Lower lobe of right lung (tissue), 2 donors: ENCODE measurements around the gene BACH1. TPM values are rescaled to one million over a fixed set of nuclear protein-coding genes. Genes with fewer than 3 reads are reported as not detected.

Experiments
- ATAC-seq, 2 donors: fragments of 200-7000 bp; cut with Tn5 transposase; one replicate each; pipeline ENCODE4 v1.9.1; 2020 to 2022; ENCODE audit warnings: mild to moderate bottlenecking in 2 of 2, moderate library complexity in 2 of 2
- DNase-seq: peaks from one replicate; pipeline ENCODE4 v3.0.0-alpha.2; 2020
- H3K27ac ChIP-seq: fragments of 200-600 bp; one replicate; pipeline ENCODE4 v1.8.0; 2022
- H3K27me3 ChIP-seq: fragments of 200-600 bp; one replicate; pipeline ENCODE4 v1.8.0; 2022; ENCODE audit warnings: low read depth
- H3K36me3 ChIP-seq: fragments of 200-600 bp; one replicate; pipeline ENCODE4 v1.8.0; 2022; ENCODE audit warnings: mild to moderate bottlenecking
- H3K4me1 ChIP-seq: fragments of 200-600 bp; one replicate; pipeline ENCODE4 v1.8.0; 2022
- H3K4me3 ChIP-seq: fragments of 200-600 bp; one replicate; pipeline ENCODE4 v1.8.0; 2022; ENCODE audit warnings: mild to moderate bottlenecking
- H3K9me3 ChIP-seq: fragments of 200-600 bp; one replicate; pipeline ENCODE4 v1.8.0; 2022
- CTCF ChIP-seq: fragments of 200-600 bp; IDR thresholded peaks from one replicate; pipeline ENCODE4 v1.8.0; 2022; ENCODE audit warnings: antibody characterized with exemption, mild to moderate bottlenecking
- intact Hi-C: fragments of 100-400 bp; cut with DNase I; formaldehyde crosslinking; loops from one replicate; pipeline ENCODE4 v1.11.0; 2022
- total RNA-seq: library from RNA; stranded (reverse); fragmentation: NEBNext Ultra II Directional; extraction: Animal tissue kit (Norgen Biotek cat#: 25700); gene quantifications from one replicate; pipeline ENCODE4 v1.2.1, GENCODE V29; 2021
- donor health status: DM: no; HTN: yes; CAD: no; lungs with severe emphysema.

The BACH1 gene
- total RNA-seq, 1 donor from 2014 or later, result 148 TPM

GRCh38 chr21:29299916-29300806 is 1.4 kb downstream of the BACH1 start:
- peak; percentile 79 for DNase-seq

GRCh38 chr21:29300807-29301138 is 2.1 kb downstream of the BACH1 start:
- intact Hi-C loops, result no loop called here

More at GRCh38 chr21:29299916-29300806, 1.4 kb downstream of the BACH1 start:
- intact Hi-C loops, result no loop called here
- Histone ChIP-seq H3K4me1 (peaks cover 60% of the 10 kb centered on the region), H3K27ac (peak overlapping the region; percentile 93), H3K27me3 (no peaks in the 10 kb centered on the region), H3K4me3 (peak overlapping the region; percentile 81), H3K9me3 (no peaks in the 10 kb centered on the region), H3K36me3 (no peaks in the 10 kb centered on the region)
- peak; percentile 72 to 77 for ATAC-seq
- no peak for TF ChIP-seq CTCF

GRCh38 chr21:29301691-29302090 is 3.0 kb downstream of the BACH1 start:
- no peak for ATAC-seq
- no peak for TF ChIP-seq CTCF
- peak overlapping the region; percentile 81 for H3K4me3 ChIP-seq

More at GRCh38 chr21:29300807-29301138, 2.1 kb downstream of the BACH1 start:
- Histone ChIP-seq H3K27me3 (no peaks in the 10 kb centered on the region), H3K36me3 (no peaks in the 10 kb centered on the region), H3K27ac (peak overlapping the region; percentile 93), H3K9me3 (no peaks in the 10 kb centered on the region), H3K4me3 (peak overlapping the region; percentile 81), H3K4me1 (peaks cover 66% of the 10 kb centered on the region)
- no peak for TF ChIP-seq CTCF
- DNase-seq, result no peak
- no peak for ATAC-seq

GRCh38 chr21:29302359-29302875 is 3.7 kb downstream of the BACH1 start:
- peak overlapping the region; percentile 81 for H3K4me3 ChIP-seq
- ATAC-seq, result no peak

More at GRCh38 chr21:29301691-29302090, 3.0 kb downstream of the BACH1 start:
- Histone ChIP-seq H3K27me3 (no peaks in the 10 kb centered on the region), H3K36me3 (no peaks in the 10 kb centered on the region), H3K27ac (peak overlapping the region; percentile 38), H3K9me3 (no peaks in the 10 kb centered on the region), H3K4me1 (peaks cover 69% of the 10 kb centered on the region)
- intact Hi-C loops, result no loop called here
- no peak for DNase-seq

GRCh38 chr21:29303288-29303687 is 4.6 kb downstream of the BACH1 start:
- ATAC-seq (no peak), DNase-seq (no peak)
- no peaks in the 10 kb centered on the region for H3K9me3 ChIP-seq
- no peak for TF ChIP-seq CTCF
- no peak overlapping the region for H3K27ac ChIP-seq
- H3K27me3 ChIP-seq, result no peaks in the 10 kb centered on the region
- H3K36me3 ChIP-seq, result no peaks in the 10 kb centered on the region
- intact Hi-C loops, result no loop called here
- H3K4me3 ChIP-seq, result no peak overlapping the region
- H3K4me1 ChIP-seq, result peaks cover 80% of the 10 kb centered on the region

More at GRCh38 chr21:29302359-29302875, 3.7 kb downstream of the BACH1 start:
- no peak for DNase-seq
- TF ChIP-seq CTCF, result no peak
- H3K27me3 ChIP-seq, result no peaks in the 10 kb centered on the region
- peaks cover 76% of the 10 kb centered on the region for H3K4me1 ChIP-seq
- intact Hi-C loops, result no loop called here
- no peaks in the 10 kb centered on the region for H3K9me3 ChIP-seq
- H3K27ac ChIP-seq, result peak overlapping the region; percentile 38
- H3K36me3 ChIP-seq, result no peaks in the 10 kb centered on the region
